HG02678 (cell line): ENCODE results near the gene ZCRB1.
"Not testable (repeated sequence)": the region's sequence is repeated elsewhere in the genome, so short reads cannot be mapped to it uniquely, and the experiment has no call there.

ENCODE experiments used
- ATAC-seq: cut with Tn5 transposase; IDR thresholded peaks from one replicate; pipeline ENCODE4 v1.9.1; 2021; ENCODE audit warnings: mild to moderate bottlenecking, moderate library complexity; ENCODE audit not compliant: unreplicated experiment

Gene ZCRB1, protein sequence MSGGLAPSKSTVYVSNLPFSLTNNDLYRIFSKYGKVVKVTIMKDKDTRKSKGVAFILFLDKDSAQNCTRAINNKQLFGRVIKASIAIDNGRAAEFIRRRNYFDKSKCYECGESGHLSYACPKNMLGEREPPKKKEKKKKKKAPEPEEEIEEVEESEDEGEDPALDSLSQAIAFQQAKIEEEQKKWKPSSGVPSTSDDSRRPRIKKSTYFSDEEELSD

DNA sequence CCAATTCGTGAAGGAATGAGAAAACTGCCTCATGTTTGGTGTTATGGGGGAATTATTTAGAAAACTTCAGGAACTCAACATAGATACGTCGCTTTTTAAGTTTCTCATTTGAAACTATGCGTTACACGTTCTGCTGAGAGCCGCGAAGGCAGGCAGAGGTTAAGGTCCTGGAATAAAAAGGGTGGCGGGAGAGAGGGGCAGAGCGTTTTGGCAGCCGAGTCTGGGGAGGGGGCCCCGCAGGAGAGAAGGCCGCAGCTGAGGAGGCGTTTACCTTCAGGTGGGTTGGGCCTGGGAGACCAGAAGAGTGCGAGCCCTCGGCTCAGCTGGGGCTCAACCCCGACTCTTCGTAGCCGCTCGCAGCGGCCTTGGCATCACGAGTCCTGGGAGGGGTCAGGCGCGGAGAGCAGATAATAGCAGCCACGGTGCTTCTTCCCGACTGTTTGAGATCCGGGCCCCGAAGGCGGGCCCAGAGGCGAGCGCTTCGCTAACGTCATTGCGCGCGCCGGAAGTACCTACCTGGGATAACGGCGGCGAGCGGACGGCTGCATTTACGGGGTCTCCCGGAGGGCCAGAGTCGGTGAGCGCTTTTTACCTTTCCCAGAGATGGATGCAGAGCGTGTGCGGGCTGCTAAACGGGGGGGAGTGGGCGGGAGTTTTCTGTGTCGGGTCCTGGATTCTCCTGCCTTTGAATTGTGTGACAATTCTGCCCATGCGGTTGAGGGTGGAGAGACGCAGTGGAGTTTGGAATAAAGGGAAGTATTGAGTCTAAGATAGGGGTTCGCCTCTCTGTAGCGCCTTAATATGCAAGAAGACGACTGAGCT is at the start of gene ZCRB1, which contains the start of gene PPHLN1:
ZCRB1 (minus strand) TSS at position 442 of the 822 bp plus-strand sequence. CDS start 1,992 bp downstream, outside the sequence.
PPHLN1 (plus strand) TSS at position 515 of the 822 bp plus-strand sequence. CDS start 9,736 bp downstream, outside the sequence.
- peak; percentile 95 for ATAC-seq

DNA sequence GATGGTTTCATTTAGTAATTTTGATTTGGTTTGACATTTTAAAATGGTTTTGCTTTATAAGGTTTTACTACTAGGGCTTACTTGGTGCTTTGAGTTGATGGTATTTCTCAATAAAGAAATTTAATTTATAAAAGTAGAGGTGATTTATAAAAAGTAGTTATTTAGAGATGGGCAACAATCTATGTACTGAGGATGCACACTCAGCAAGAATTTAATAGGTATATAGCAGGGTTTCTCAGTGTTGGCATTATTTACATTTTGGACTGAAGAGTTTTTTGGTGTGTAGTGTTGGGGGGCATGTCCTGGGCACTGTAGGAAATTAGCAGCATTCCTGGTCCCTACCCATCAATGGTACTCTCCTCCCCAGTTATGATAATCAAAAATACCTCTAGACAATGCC is 47.8 kb upstream of the ZCRB1 start:
- no peak for ATAC-seq

DNA sequence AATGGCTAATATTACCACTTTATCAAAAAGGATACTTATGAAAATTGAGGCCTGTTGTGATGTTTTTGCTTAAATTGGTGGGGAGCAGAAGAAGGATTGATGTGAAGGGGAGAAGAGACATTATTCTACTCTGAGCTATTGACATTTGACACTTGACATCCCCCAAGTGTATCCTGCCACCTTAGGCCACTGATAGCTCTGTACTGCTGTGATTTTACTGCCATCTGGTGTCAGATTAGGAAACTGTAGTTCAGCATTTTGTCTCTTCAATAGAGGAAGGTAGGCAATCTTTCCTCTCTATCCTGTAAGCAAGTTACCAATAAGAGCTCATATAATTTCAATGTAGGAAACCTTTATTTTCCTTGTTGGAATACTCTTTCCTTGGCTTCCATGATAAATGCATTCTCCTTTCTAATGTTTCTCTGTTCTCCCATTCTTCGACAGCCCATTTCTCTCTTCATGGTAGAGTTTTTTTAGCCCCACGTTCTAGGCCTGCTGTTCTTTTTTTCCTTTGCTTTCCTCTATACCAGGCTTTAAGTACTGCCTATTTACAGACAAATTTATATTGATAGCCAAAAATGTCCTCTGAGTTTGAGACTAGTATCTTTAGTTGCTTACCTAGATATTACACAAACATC is 46.4 kb upstream of the ZCRB1 start:
- ATAC-seq: peak; percentile 85

DNA sequence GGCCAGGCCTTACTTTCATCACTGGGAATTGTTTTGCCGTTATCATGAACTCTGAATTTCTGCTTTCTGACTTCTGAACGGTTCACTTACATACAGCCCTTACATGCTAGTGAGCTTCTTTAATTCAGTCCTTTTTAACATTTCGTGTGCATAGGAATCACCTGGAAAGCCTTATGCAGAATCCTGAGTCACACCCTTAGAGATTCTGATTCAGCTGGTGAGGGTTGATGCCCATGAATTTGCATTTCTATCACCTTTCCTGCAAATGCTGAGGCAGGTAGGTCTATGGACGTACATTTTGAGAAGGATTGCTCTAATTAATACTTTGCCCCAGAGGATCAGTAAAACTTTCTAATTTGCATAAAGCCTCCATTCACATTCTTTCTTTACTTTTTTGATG is 44.1 kb upstream of the ZCRB1 start:
- no peak for ATAC-seq

DNA sequence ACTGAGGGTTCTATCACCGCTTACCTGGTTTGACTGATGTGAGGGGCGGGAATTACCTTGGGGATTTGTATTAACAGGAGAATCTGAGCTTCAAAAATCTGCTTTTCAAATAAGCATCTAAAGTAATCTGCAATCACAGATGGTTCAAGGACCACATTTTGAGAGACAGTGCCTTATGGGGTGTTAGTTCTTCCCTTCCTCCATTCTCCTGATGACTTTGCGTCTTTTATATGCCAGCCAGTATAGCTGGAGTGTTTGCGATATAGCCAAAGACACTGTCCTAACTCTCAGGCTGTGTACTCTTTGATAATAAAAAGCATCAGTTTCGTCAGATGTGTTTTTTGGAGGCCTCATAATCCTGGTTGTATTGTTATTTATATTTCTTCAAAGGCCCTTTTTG is 39.6 kb upstream of the ZCRB1 start:
- ATAC-seq: no peak

DNA sequence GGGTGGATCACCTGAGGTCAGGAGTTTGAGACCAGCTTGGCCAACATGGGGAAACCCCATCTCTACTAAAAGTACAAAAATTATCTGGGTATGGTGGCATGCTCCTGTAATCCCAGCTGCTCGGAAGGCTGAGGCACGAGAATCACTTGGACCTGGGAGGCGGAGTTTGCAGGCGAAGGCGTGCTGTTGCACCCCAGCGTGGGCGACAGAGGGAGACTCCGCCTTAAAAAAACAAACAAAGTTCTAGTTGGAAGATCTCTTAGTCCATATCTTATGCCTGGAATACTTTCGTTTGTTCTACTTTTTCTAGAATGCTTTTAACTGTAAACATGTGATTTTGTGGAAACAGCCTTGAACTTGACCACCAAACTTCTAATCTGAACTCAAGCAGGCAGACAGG is 38.8 kb upstream of the ZCRB1 start:
- ATAC-seq: no peak

DNA sequence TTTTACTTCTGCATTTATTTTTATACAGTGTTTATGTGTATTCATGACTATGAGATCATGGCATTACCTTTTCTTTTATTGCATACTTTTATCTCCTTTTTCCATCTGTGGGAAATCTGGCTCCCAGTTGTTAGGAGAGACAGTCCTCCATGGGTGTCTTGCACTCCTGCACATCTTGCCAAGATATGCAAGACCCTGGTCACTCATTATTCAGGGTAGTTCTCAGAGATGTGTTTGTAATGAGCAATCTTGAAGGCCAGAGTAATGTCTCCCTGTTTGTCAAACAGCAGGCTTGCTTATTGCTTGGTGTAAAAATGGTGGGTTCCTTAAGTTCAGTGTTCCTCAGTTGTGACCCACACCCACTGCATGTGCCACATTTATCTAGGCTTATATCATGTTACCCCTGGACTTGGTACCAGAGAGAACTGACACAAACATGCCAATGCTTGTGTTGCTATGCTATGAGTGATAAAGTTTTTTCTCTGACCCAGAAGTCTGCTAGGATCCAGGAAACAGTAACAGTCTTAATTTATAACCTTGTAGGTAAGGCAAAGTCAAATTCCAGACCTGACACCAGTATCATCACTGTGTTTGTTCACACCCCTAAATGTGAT is 36.9 kb upstream of the ZCRB1 start:
- ATAC-seq: no peak

DNA sequence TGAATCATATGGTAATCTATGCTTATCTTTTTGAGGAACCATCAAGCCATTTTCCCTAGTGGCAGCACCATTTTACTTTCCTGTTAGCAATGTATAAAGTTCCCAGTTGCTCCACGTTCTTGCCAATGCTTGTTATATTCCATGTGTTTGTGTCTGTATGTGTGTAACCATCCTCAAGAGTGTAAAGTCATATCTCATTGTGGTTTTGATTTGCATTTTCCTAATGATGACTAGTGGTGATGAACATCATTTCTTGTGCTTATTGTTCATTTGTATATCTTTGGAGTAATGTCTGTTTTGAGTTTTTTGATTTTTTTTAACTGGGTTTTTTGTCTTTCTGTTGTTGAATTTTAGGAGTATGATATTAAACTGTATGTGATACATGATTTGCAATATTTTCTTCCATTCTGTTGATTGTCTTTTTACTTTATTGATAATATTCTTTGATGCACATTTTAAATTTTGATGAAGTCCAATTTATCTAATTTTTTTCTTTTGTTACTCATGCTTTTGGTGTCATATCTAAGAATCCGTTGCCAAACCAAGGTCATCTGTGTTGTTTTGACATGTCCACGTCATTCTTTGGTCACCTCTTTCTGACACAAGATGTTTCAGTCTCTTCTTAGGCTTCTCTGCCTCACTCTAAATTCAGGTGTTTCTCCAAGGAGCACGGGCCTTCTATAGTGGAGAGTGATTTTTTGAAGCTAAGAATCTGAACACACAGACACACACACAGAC is 36.2 kb upstream of the ZCRB1 start:
- ATAC-seq: no peak

DNA sequence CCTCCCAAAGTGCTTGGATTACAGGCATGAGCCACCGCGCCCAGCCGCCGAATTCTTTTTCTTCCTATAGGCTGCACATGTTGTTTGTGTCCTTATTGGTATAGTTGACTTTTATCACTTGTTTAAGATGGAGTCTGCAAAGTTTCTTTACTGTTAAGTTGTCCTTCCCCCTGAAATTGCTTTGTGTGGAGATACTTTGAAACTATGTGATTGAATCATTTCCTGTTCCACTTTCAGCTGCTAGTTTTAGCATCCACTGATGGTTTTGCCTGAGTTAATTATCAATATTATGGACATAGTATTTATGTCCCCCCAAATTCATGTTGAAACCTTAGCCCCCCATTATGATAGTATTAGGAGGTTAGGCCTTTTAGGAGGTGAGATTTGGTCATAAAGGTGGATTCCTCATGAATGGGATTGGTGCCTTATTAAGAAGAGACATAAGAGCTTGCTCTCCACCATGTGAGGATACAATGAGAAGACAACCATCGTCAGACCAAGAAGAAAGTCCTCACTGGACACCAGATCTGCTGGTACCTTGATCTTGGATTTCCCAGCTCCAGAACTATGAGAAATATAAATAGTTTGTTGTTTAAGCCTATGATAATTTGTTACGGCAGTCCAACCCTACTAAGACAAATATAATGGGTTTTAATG is 35.0 kb upstream of the ZCRB1 start:
- ATAC-seq: peak; percentile 84

DNA sequence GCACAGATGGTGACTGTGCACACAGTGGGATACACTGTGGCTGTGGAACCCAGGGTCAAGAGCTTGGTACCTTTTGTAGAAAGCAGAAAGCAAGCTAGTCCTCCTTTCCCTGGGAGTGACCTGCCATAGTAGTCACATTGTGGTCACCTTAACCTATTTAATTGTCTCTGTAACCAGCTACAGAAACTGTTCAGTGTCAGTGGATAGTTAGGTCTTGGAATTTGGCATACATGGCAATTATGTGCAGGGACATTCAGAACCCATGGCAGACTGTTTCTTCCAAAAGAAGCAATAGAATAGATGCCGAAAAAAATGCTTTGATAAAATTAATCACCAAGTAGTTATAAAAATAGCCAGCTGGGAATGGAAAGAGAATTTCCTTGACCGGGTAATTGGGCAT is 30.4 kb upstream of the ZCRB1 start:
- no peak for ATAC-seq

DNA sequence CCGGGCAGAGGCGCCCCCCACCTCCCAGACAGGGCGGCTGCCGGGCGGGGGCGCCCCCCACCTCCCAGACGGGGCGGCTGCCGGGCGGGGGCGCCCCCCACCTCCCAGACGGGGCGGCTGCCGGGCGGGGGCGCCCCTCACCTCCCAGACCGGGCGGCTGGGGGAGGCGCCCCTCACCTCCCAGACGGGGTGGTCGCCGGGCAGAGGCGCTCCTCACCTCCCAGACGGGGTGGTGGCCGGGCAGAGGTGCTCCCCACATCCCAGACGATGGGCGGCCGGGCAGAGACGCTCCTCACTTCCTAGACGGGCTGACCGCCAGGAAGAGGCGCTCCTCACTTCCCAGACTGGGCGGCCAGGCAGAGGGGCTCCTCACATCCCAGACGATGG is 24.1 kb upstream of the ZCRB1 start:
- not testable (repeated sequence) for ATAC-seq

DNA sequence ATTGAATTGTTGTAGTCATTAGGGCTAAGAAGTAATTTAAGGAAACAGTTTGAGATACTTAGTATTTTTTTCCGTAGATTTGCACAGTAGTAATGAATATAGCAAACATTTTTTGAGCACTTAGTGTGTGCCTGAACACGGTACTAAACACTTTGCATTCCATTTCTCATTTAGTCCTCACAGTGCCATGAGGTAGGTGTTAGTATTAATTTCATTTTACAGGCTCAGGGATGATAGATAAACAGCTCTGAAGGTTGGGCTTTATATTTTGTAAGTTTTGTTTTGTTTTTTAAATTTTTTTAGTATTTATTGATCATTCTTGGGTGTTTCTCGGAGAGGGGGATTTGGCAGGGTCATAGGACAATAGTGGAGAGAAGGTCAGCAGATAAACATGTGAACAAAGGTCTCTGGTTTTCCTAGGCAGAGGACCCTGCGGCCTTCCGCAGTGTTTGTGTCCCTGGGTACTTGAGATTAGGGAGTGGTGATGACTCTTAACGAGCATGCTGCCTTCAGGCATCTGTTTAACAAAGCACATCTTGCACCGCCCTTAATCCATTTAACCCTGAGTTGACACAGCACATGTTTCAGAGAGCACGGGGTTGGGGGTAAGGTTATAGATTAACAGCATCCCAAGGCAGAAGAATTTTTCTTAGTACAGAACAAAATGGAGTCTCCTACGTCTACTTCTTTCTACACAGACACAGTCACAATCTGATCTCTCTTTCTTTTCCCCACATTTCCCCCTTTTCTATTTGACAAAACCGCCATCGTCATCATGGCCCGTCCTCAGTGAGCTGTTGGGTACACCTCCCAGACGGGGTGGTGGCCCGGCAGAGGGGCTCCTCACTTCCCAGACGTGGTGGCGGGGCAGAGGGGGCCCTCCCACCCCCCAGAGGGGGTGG is 23.5 kb upstream of the ZCRB1 start:
- not testable (repeated sequence) for ATAC-seq

DNA sequence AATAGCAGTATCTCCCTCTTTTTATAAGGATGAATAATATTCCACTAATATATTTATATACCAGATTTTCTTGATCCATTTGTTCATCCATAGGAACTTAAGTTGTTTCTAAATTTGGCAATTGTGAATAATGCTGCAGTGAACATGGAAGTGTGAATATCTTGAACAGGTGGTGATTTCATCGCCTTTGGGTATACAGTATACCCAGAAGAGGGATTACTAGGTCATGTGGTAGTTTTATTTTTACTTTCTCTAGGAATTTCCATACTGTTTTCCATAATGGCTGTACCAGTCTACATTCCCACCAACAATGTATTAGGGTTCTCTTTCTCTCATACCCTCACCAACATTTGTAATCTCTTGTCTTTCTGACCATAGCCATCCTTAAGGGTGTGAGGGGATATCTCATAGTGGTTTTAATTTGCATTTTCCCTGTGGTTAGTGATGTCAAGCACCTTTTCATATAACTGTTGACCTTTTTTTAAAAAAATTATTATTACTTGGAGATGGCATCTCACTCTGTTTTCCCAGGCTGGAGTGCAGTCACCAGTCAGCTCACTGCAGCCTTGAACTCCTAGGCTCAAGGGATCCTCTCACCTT is 20.6 kb upstream of the ZCRB1 start:
- ATAC-seq: no peak

DNA sequence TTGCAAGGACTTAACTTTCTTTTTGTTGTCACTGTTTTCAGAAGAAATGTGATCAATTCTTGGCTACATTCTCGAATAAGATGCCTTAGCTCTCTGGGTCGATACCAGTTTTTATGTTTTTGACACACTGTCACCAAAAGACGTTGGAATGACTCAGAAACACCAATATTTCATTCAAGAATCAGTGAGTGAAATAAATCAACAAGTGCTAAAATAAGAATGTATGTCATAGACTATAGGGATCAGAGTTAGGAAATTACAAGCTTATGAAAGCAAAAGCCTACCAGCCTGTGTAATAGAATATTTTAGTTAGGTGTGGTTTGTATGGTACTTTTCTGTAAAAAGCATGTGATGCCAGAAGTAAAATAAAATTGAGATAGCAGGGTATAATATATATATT is 17.8 kb upstream of the ZCRB1 start:
- ATAC-seq: no peak

DNA sequence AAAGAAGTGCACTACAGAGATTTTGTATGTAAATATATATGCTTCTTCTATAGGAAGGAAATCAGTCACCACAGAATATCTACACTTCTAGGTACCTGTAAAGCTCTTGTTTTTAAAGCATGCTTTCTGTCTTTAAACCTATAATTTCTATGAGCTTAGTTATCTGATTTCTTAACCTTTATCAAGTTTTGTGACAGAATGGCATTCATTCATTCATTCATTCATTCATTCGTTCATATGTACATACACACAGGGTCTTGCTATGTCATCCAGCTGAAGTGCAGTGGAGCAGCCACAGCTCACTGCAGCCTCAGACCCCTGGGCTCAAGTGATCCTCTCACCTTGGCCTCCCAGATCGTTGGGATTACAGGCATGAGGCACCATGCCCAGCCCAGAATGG is 16.1 kb upstream of the ZCRB1 start:
- no peak for ATAC-seq

DNA sequence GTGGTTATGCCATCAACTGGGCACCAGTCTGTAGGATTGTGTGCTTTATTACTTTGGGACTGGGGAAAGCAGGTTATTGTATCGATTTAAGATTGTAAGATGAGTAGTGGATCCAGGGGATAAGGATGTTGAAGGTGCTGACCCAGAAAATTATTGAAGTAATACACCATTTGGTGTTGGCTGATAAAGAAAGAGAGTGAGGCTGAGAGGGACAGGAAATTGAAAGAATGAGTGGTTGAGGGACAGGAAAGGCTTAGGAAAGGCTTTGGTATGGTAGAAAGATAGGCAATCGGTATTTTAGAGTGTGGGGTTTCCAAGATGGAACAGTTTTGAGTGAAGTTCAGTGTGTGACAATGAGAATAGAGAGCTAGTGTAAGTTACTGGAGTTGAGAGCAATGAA is 12.4 kb upstream of the ZCRB1 start:
- ATAC-seq: no peak

DNA sequence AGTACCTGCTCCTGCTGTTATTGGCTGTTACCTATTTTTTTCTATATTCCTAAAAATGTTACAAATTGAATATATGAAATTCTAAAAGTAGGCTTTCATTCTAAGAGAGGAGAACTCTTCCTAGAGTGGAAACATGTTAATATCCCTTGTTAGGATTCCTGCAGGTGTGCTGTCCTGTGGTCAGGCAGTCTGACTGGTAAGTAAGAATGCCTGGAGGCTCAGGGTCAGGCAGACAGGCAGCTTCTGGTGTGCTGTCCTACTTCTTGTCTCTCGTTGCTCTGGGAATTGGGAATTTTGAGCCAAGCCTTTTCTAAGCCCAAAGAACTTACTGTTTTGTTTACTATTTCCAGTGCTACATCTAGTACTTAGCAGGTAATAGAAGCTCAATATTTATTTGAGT is 10.4 kb upstream of the ZCRB1 start:
- ATAC-seq: no peak

DNA sequence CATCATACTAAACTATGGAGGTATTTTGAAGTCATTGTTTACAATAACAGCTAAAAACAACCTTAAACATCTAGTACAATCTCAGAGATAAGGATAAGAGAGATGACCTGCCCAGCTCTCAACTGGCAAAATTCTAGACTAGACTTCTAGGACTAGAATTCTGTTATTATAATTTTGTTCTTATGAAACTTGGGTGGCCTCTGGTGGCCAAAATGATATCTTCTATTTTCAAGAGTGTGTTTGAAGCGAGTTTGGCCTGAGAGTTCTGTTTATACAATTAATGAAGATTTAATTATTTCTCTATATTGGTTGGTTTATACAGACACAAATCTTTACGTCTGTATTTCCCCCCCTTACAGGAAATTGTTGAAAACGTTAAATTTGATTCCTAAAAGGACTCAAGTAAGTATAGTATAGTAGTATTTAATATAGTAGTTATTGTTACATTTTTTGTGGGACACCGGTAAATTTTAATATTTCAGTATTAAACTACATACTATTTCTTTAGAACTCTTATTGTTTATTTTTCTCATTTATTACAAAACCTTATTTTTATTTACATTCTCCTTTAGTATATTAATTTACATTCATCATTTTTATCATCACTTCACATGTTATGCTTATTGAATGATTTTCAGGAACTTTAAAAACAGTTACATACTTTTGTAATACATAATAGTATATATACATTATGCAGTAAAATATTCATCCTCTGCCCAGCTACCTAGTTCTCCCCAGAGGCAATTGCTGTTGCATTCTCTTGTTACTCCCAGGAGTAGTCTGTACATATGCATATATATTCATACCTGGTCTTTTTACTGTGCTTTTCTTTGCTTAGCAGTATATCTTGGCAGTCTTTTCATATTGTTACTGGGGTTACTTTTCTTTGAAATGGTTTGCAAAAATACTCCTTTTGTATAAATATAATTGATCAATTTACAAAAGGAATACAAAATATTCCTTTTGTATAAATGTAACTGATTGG is 6.7 kb upstream of the ZCRB1 start:
- ATAC-seq: peak; percentile 76
